Mucosa of gallbladder (tissue), 1 donor: ENCODE measurements around the gene MS4A13. TPM values are rescaled to one million over a fixed set of nuclear protein-coding genes. Genes with fewer than 3 reads are reported as not detected.
"Not testable (repeated sequence)": the region's sequence is repeated elsewhere in the genome, so short reads cannot be mapped to it uniquely, and the experiment has no call there.

ENCODE experiments used
- DNase-seq: peaks from one replicate; pipeline ENCODE4 v3.0.0-alpha.2; 2020; ENCODE audit warnings: low spot score
- total RNA-seq: library from RNA; stranded (reverse); gene quantifications from one replicate; pipeline ENCODE4 v1.2.1, GENCODE V29; 2021
- donor health status: DM: no; HTN: no; CAD: no.

MS4A13 gene
- total RNA-seq, 1 donor from 2014 or later: not detected

DNA sequence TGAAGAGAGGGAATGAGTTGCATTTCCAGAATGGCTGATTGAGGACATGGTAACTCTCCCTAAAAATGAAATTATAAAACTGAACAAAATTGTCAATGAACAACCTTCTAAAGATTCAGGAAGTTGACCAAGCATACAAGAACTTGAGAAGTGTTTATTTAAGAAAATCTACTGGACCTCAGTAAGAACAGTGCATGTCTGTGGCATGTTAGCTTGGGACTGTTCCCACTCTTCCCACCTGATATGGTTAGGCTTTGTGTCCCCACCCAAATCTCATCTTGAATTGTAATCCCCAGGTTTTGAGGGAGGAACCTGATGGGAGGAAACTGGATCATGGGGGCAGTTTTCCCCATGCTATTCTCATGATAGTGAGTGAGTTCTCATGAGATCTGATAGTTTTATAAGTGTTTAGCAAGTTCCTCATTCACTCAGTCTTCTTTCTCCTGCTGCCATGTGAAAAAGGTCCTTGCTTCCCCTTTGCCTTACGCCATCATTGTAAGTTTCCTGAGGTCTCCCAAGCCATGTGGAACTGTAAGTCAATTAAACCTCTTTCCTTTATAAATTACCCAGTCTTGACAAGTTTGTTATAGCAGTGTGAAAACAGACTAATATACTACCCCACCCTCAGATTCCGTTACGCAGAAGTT is 15.4 kb downstream of the MS4A13 start:
- no peak for DNase-seq

DNA sequence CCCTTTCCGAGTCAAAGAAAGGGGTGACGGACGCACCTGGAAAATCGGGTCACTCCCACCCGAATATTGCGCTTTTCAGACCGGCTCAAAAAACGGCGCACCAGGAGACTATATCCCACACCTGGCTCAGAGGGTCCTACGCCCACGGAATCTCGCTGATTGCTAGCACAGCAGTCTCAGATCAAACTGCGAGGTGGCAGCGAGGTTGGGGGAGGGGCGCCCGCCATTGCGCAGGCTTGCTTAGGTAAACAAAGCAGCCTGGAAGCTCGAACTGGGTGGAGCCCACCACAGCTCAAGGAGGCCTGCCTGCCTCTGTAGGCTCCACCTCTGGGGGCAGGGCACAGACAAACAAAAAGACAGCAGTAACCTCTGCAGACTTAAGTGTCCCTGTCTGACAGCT is 17.2 kb downstream of the MS4A13 start:
- not testable (repeated sequence) for DNase-seq

DNA sequence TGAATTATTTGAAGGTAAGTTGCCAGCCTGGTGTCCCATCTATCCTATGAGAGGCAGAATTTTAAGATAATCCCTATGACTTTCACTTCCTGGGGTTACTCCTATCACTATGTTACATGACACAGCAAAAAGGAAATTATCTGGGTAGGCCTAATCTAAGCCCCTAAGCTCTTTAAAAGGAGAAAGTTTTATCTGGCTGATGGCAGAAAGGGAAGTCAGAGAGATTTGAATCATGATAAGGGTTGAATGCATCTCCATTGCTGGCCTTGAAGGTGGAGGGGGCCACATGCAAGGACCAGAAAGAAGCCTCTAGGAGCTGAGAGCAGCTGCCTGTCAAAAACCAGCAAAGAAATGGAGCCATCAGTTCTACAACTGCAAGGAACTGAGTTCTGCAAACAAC is 23.4 kb downstream of the MS4A13 start:
- not testable (repeated sequence) for DNase-seq

DNA sequence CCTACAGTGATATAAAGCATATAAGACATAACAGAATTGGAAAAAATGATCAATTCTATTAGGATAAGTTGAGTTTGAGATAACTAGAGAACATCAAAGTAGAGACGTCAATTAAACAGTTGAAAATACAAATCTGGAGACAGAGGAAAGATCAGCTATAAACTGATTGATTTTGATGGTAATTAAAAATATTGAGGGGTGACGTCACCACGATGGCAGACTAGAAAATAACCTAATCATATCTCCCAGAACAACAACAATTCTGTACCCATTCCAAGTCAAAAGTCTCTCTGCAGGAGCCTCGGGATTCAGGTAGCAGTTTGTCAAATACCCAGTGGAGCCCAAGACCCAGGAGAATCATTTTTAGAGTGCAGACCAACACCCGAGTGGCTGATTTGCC is 28.9 kb downstream of the MS4A13 start:
- no peak for DNase-seq

DNA sequence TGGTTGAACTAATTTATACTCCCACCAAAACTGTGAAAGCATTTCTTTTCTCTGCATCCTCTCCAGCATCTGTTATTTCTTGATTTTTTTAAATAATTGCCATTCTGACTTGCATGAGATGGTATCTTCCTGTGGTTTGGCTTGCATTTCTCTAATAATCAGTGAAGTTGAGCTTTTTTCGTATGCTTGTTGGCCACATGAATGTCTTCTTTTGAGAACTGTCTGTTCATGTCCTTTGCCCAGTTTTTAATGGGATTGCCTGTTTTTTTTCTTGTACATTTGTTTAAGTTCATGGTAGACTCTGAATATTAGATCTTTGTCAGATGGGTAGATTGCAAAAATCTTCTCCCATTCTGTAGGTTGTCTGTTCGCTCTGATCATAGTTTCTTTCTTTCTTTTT is 46.1 kb downstream of the MS4A13 start:
- DNase-seq: no peak

DNA sequence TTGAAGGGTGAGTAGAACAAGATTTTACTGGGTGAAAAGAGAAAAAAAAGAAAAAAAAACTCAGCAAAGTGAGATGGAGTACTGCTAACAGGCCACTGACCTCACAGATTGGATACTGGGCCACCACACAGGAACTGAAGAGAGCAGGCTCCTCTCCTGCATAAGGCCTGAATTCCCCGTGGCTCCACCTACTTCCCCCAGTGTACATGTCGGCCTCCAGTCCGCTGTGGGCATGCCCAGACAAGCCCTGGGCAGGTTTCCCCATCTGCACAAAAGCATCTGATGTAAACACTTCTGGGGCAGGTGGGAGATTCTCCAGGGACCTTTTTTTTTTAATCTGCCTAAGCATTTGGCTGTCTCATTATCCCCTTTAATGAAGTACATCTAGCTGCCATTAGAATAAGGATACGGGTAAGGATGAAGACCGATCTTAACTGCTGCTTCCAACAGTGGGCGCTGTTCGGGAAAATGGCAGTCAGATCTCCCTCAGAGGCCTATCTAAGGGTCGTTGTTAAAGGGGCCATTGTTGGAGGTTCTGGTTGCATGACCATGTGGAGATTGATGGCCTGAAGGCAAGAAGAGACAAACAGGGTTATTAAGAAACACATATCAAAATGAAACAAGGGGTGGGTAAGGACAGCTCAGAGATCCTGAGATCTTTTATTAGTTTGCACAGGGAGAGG is 48.5 kb downstream of the MS4A13 start:
- no peak for DNase-seq

DNA sequence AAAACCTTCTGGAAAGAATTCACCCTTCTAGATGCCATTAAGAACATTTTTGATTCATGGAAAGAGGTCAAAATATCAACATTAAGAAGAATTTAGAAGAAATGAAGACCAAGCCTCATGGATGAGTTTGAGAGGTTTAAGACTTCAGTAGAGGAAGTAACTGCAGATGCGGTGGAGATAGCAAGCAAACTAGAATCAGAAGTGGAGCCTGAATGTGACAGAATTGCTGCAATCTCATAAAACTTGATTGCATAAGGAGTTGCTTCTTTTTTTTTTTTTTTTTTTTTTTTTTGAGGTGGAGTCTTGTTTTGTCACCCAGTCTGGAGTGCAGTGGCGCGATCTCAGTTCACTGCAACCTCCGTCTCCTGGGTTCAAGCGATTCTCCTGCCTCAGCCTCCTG is 51.6 kb downstream of the MS4A13 start:
- DNase-seq: no peak

DNA sequence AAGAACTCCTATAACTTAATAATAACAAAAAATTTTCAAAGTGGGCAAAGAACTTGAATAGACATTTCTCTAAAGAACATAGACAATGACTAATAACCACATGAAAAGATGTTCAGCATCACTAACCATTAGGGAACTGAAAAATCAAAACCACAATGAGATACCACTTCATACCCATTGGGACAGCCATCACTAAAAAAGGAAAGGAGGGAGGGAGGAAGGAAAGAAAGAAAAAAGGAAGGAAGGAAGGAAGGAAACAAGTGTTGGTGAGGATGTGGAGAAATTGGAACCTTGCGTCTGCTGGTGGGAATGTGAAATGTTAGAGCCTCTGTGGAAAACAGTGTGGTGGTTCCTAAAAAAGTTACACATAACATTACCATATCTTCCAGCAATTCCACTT is 55.8 kb downstream of the MS4A13 start:
- DNase-seq: no peak

DNA sequence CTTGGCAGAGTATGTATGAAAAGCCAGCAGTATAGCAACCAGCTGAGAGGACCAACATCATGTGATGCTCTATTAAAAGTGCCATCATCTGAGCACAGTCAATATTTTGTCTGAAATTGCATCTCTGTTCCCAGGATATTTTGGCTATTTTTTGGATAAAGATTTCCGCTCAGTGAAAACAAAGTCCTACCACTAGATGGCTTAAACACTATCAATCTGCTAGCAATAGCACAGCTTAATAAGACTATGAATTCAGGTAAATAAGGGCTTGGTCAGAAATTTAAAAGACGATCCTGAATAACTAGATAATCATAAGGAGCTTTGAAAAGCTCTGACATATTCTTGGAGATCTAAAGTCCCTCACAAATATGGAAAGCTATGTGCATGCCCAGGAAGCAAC is 74.4 kb downstream of the MS4A13 start:
- DNase-seq: no peak

Other genes with a start within 250 kb of the MS4A13 start
- gene MS4A4A, start 234.7 kb upstream of the MS4A13 start, total RNA-seq: 28.9 TPM
- gene MS4A6E, start 188.1 kb upstream of the MS4A13 start, total RNA-seq: not detected
- gene MS4A7, start 136.9 kb upstream of the MS4A13 start, total RNA-seq: 39.8 TPM
- gene MS4A14, start 118.9 kb upstream of the MS4A13 start, total RNA-seq: 2.5 TPM
- gene MS4A5, start 85.8 kb upstream of the MS4A13 start, total RNA-seq: not detected
- 0.60 TPM for gene MS4A1, start 59.5 kb upstream of the MS4A13 start, total RNA-seq
- not detected for gene MS4A12, start 22.6 kb upstream of the MS4A13 start, total RNA-seq
- 61.4 TPM for gene MS4A8, start 184.2 kb downstream of the MS4A13 start, total RNA-seq
- gene MS4A18, start 209.3 kb downstream of the MS4A13 start, total RNA-seq: not detected
- gene MS4A15, start 241.5 kb downstream of the MS4A13 start, total RNA-seq: not detected